ENCODE results near the gene ZNF385B.

ZNF385B gene

GRCh38 chr2:179528576-179529069, 332.8 kb downstream of the ZNF385B start:
- TF ChIP-seq EZH2phosphoT487 (IDR thresholded peaks at IDR 0.05; ENCODE audit: low read depth) (no peak), CTCF (IDR thresholded peaks at IDR 0.05; ENCODE audit: low read depth, low read length) (no peak)
- H3K27ac ChIP-seq (ENCODE audit: low read length) = no peak overlapping the region
- H3K79me2 ChIP-seq (ENCODE audit: low read length) = no peaks in the 10 kb centered on the region
- H3K9me3 ChIP-seq (ENCODE audit: insufficient read depth, low read length) = no peaks in the 10 kb centered on the region
- no peaks in the 10 kb centered on the region for H4K20me1 ChIP-seq (ENCODE audit: insufficient read depth, low read length)
- no peaks in the 10 kb centered on the region for H3K36me3 ChIP-seq (replicated peaks; ENCODE audit: low read depth, low read length)
- no peak overlapping the region for H3K9ac ChIP-seq (ENCODE audit: low read length)
- no peaks in the 10 kb centered on the region for H3K27me3 ChIP-seq (ENCODE audit: low read depth, low read length)
- no peak overlapping the region for H3K4me3 ChIP-seq (ENCODE audit: low read length)
- H3K4me1 ChIP-seq (ENCODE audit: low read length) = no peaks in the 10 kb centered on the region
- no peak overlapping the region for H2AFZ ChIP-seq (ENCODE audit: low read depth, low read length)
- H3K4me2 ChIP-seq (ENCODE audit: low read length) = no peak overlapping the region

GRCh38 chr2:179525340-179525739, 336.1 kb downstream of the ZNF385B start:
- no peaks in the 10 kb centered on the region for H3K9me3 ChIP-seq (ENCODE audit: insufficient read depth, low read length)
- H3K27ac ChIP-seq (ENCODE audit: low read length) = no peak overlapping the region
- H3K36me3 ChIP-seq (replicated peaks; ENCODE audit: low read depth, low read length) = no peaks in the 10 kb centered on the region
- no peaks in the 10 kb centered on the region for H3K27me3 ChIP-seq (ENCODE audit: low read depth, low read length)
- no peak overlapping the region for H2AFZ ChIP-seq (ENCODE audit: low read depth, low read length)
- no peaks in the 10 kb centered on the region for H4K20me1 ChIP-seq (ENCODE audit: insufficient read depth, low read length)
- H3K4me2 ChIP-seq (ENCODE audit: low read length) = no peak overlapping the region
- no peaks in the 10 kb centered on the region for H3K79me2 ChIP-seq (ENCODE audit: low read length)
- TF ChIP-seq EZH2phosphoT487 (IDR thresholded peaks at IDR 0.05; ENCODE audit: low read depth) (no peak), CTCF (IDR thresholded peaks at IDR 0.05; ENCODE audit: low read depth, low read length) (no peak)
- no peak overlapping the region for H3K9ac ChIP-seq (ENCODE audit: low read length)
- H3K4me1 ChIP-seq (ENCODE audit: low read length) = no peaks in the 10 kb centered on the region
- no peak overlapping the region for H3K4me3 ChIP-seq (ENCODE audit: low read length)

- Histone ChIP-seq H3K27ac (ENCODE audit: low read length) (no peak overlapping the region), H3K9ac (ENCODE audit: low read length) (no peak overlapping the region), H3K27me3 (ENCODE audit: low read depth, low read length) (no peaks in the 10 kb centered on the region), H3K4me2 (ENCODE audit: low read length) (no peak overlapping the region), H3K4me1 (ENCODE audit: low read length) (no peaks in the 10 kb centered on the region), H3K36me3 (replicated peaks; ENCODE audit: low read depth, low read length) (no peaks in the 10 kb centered on the region), H3K9me3 (ENCODE audit: insufficient read depth, low read length) (no peaks in the 10 kb centered on the region), H4K20me1 (ENCODE audit: insufficient read depth, low read length) (no peaks in the 10 kb centered on the region), H3K79me2 (ENCODE audit: low read length) (no peaks in the 10 kb centered on the region), H2AFZ (ENCODE audit: low read depth, low read length) (no peak overlapping the region), H3K4me3 (ENCODE audit: low read length) (no peak overlapping the region)
- TF ChIP-seq EZH2phosphoT487 (IDR thresholded peaks at IDR 0.05; ENCODE audit: low read depth) = no peak
- no peak for TF ChIP-seq CTCF (IDR thresholded peaks at IDR 0.05; ENCODE audit: low read depth, low read length)
Measured at GRCh38 chr2:179524809-179525339, 336.5 kb downstream of the ZNF385B start.

- TF ChIP-seq CTCF (IDR thresholded peaks at IDR 0.05; ENCODE audit: low read depth, low read length) (no peak), EZH2phosphoT487 (IDR thresholded peaks at IDR 0.05; ENCODE audit: low read depth) (no peak)
- no peaks in the 10 kb centered on the region for H3K4me1 ChIP-seq (ENCODE audit: low read length)
- H3K27ac ChIP-seq (ENCODE audit: low read length) = no peak overlapping the region
Measured at GRCh38 chr2:179521944-179522343, 339.5 kb downstream of the ZNF385B start.

More at GRCh38 chr2:179521944-179522343, 339.5 kb downstream of the ZNF385B start:
- Histone ChIP-seq H3K4me2 (ENCODE audit: low read length) (no peak overlapping the region), H4K20me1 (ENCODE audit: insufficient read depth, low read length) (no peaks in the 10 kb centered on the region), H3K36me3 (replicated peaks; ENCODE audit: low read depth, low read length) (no peaks in the 10 kb centered on the region), H3K9me3 (ENCODE audit: insufficient read depth, low read length) (no peaks in the 10 kb centered on the region), H2AFZ (ENCODE audit: low read depth, low read length) (no peak overlapping the region), H3K4me3 (ENCODE audit: low read length) (no peak overlapping the region), H3K27me3 (ENCODE audit: low read depth, low read length) (no peaks in the 10 kb centered on the region), H3K79me2 (ENCODE audit: low read length) (no peaks in the 10 kb centered on the region), H3K9ac (ENCODE audit: low read length) (no peak overlapping the region)
